Kidney epithelial cell (primary cell): ENCODE measurements around the gene EIF4H. TPM values are rescaled to one million over a fixed set of nuclear protein-coding genes. Genes with fewer than 3 reads are reported as not detected.

ENCODE experiments used
- DNase-seq: peaks from one replicate; pipeline ENCODE4 v3.0.0-alpha.2; 2010; ENCODE audit warnings: low read depth
- H3K27me3 ChIP-seq: 2 replicates; pipeline ENCODE4 v1.6.0; 2011; ENCODE audit warnings: low read length; ENCODE audit not compliant: control insufficient read depth, insufficient read depth
- H3K36me3 ChIP-seq: 2 replicates; pipeline ENCODE4 v1.5.1; 2011; ENCODE audit warnings: low read length; ENCODE audit not compliant: control insufficient read depth, insufficient read depth
- H3K4me3 ChIP-seq: 2 replicates; pipeline ENCODE4 v1.5.1; 2011; ENCODE audit warnings: low read depth, mild to moderate bottlenecking, control low read depth, low read length
- total RNA-seq: library from RNA; depleted of rRNA; stranded (reverse); fragments of >200 nt; gene quantifications from 2 replicates; pipeline ENCODE4 v1.2.3, GENCODE V29; 2015
- TF ChIP-seq, protein P1 (sequence below): IDR thresholded peaks from 2 replicates; pipeline ENCODE4 v1.5.1; 2011; ENCODE audit warnings: mild to moderate bottlenecking, moderate library complexity, low read length, control low read depth, inconsistent platforms; ENCODE audit not compliant: insufficient read depth, poor library complexity, severe bottlenecking

Gene EIF4H
- total RNA-seq, 1 donor from 2014 or later: 307 TPM

DNA sequence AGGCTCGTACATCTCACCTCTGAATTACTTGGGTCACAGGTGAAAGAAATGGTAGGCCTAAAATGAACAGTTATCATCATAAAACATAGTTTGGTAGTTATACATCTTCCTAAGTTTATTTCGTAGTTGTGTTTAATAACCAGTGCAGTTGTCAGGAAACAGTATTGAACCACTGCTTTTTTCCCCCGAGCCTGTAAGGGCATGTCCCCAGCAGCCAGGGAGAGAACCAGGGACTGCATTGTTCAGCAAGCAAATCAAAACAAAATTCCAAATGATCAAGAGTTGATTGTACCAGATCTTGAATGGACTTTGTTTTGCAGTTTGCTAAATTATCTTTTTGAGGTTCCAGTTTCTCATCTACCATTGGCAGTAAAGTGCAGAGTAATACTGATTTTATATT lies 2.4 kb downstream of the EIF4H start:
- no peak for DNase-seq
- H3K4me3 ChIP-seq: no peak overlapping the region
- no peaks in the 10 kb centered on the region for H3K27me3 ChIP-seq
- TF ChIP-seq, protein P1, sequence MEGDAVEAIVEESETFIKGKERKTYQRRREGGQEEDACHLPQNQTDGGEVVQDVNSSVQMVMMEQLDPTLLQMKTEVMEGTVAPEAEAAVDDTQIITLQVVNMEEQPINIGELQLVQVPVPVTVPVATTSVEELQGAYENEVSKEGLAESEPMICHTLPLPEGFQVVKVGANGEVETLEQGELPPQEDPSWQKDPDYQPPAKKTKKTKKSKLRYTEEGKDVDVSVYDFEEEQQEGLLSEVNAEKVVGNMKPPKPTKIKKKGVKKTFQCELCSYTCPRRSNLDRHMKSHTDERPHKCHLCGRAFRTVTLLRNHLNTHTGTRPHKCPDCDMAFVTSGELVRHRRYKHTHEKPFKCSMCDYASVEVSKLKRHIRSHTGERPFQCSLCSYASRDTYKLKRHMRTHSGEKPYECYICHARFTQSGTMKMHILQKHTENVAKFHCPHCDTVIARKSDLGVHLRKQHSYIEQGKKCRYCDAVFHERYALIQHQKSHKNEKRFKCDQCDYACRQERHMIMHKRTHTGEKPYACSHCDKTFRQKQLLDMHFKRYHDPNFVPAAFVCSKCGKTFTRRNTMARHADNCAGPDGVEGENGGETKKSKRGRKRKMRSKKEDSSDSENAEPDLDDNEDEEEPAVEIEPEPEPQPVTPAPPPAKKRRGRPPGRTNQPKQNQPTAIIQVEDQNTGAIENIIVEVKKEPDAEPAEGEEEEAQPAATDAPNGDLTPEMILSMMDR: no peak
- no peaks in the 10 kb centered on the region for H3K36me3 ChIP-seq

DNA sequence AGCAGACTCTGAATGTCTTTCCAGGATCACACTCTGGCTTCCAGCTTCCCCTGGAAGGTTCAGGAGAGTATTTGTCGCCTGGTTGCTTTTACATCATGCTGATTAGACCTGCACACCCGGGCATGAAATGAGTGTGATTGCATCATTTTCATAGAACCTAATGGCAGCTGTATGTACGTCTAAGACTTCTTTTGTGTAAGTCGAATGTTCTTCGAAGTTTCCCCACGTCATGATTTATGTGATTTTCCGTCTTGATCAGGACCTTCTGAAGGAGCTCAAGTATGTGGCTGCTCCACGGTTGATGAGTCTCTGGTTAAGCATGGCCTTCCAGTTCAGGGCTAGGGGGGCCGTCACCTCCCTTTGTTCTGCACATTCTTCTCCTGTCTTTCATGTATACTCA lies 4.5 kb downstream of the EIF4H start:
- TF ChIP-seq, protein P1: no peak
- Histone ChIP-seq H3K36me3 (no peaks in the 10 kb centered on the region), H3K27me3 (no peaks in the 10 kb centered on the region), H3K4me3 (no peak overlapping the region)
- DNase-seq: peak; percentile 56

DNA sequence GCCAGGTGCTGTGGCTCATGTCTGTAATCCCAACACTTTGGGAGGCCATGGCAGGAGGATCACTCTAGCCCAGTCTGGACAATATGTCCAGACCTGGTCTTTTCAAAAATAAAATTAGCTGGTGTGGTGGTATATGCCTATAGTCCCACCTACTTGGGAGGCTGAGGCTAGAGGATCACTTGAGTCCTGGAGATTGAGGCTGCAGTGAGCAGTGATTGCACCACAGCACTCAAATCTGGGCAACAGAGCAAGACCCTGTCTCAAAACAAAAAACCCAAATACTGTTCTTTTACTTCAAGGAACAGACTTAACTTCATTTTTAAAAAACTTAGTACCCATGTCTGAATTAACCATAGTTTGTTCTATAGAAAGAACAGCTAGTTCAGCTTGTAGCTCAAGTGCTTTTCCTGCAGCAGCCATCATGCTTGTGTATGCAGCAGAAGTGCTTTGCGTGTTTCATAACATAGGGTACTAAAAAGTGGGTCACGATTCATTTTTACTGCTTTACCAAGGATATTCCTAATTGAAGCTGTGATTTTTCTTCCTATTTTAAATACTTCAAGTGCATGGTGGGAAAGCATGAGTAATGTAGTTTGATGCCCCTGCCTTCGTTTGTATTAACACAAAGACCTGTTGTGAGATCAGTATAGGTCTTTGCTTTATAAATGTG lies 5.9 kb downstream of the EIF4H start:
- TF ChIP-seq, protein P1: no peak
- no peak for DNase-seq
- H3K36me3 ChIP-seq: no peaks in the 10 kb centered on the region
- no peaks in the 10 kb centered on the region for H3K27me3 ChIP-seq
- no peak overlapping the region for H3K4me3 ChIP-seq

DNA sequence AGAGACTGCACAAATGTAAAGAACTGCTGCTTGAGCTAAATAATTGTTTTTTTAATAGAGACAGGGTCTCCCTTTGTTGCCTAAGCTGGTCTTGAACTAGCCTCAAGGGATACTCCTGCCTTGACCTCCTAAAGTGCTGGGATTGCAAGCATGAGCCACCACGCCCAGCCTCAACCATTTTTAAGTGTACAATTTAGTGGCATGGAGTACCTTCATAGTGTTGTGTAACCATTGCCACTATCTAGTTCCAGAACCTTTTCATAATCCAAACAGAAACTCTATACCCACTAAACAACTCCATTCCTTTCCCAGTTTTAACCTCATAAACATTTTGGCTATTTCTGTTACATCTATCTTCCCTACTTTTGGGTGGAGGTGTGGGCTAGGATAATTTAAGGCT lies 6.7 kb downstream of the EIF4H start:
- no peak overlapping the region for H3K4me3 ChIP-seq
- TF ChIP-seq, protein P1: no peak
- no peaks in the 10 kb centered on the region for H3K36me3 ChIP-seq
- DNase-seq: no peak
- no peaks in the 10 kb centered on the region for H3K27me3 ChIP-seq

DNA sequence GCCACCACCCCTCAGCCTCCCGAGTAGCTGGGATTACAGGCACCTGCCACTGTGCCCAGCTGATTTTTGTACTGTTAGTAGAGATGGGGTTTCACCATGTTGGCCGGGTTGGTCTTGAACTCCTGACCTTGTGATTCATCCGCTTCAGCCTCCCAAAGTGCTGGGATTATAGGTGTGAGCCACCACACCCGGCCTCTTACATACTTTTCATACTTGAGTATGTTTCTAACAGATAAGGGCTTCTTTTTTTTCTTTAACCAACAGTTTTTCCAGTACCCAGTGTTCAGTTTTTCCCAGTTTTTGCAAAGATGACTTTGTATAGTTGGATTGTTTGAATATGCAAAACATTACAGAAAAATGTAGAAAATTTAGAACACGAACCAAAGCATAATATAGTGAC lies 7.7 kb downstream of the EIF4H start:
- TF ChIP-seq, protein P1: no peak

More for the DNA sequence above, 7.7 kb downstream of the EIF4H start:
- H3K4me3 ChIP-seq: no peak overlapping the region
- H3K27me3 ChIP-seq: no peaks in the 10 kb centered on the region
- no peaks in the 10 kb centered on the region for H3K36me3 ChIP-seq
- DNase-seq: no peak
